Bronchial epithelial cell (primary cell): ENCODE measurements around the gene MAGI2. TPM values are rescaled to one million over a fixed set of nuclear protein-coding genes. Genes with fewer than 3 reads are reported as not detected.

Experiments used
- DNase-seq: peaks from one replicate; pipeline ENCODE4 v3.0.0-alpha.2; 2010; ENCODE audit warnings: low read depth
- FAIRE-seq: peaks from 2 replicates; lab custom pipeline; 2011; peaks lifted over from hg19 to GRCh38; lab: Jason Lieb, UNC
- H3K27me3 ChIP-seq: 2 replicates; pipeline ENCODE4 v1.5.1; 2011; ENCODE audit warnings: low read length; ENCODE audit not compliant: control insufficient read depth, insufficient read depth
- H3K36me3 ChIP-seq: 2 replicates; pipeline ENCODE4 v1.5.1; 2011; ENCODE audit warnings: low read length; ENCODE audit not compliant: control insufficient read depth, insufficient read depth
- H3K4me3 ChIP-seq: 2 replicates; pipeline ENCODE4 v1.5.1; 2011; ENCODE audit warnings: mild to moderate bottlenecking, low read depth, low read length, control low read depth
- CTCF ChIP-seq: IDR thresholded peaks from 2 replicates; pipeline ENCODE4 v1.5.1; 2011; ENCODE audit warnings: mild to moderate bottlenecking, moderate library complexity, low read length, control low read depth, inconsistent platforms; ENCODE audit not compliant: insufficient read depth, severe bottlenecking
- total RNA-seq: library from RNA; depleted of rRNA; stranded (reverse); fragments of >200 nt; gene quantifications from 2 replicates; pipeline ENCODE4 v1.2.1, GENCODE V29; 2014

Gene MAGI2
- total RNA-seq, 1 donor from 2014 or later = 2.6 TPM

GRCh38 chr7:79304711-79305110 lies 148.8 kb downstream of the MAGI2 start:
- Histone ChIP-seq H3K27me3 (no peaks in the 10 kb centered on the region), H3K4me3 (no peak overlapping the region), H3K36me3 (no peaks in the 10 kb centered on the region)
- FAIRE-seq = no peak
- no peak for DNase-seq
- TF ChIP-seq CTCF = no peak

- Histone ChIP-seq H3K27me3 (no peaks in the 10 kb centered on the region), H3K4me3 (no peak overlapping the region), H3K36me3 (no peaks in the 10 kb centered on the region)
- no peak for TF ChIP-seq CTCF
- no peak for FAIRE-seq
- no peak for DNase-seq
Observed at GRCh38 chr7:79302293-79302692, 151.2 kb downstream of the MAGI2 start.

- no peak for TF ChIP-seq CTCF
- H3K4me3 ChIP-seq = no peak overlapping the region
- FAIRE-seq (no peak), DNase-seq (no peak)
- H3K36me3 ChIP-seq = no peaks in the 10 kb centered on the region
- H3K27me3 ChIP-seq = no peaks in the 10 kb centered on the region
Observed at GRCh38 chr7:79301419-79301818, 152.0 kb downstream of the MAGI2 start.

- DNase-seq (no peak), FAIRE-seq (no peak)
- no peak for TF ChIP-seq CTCF
- H3K27me3 ChIP-seq = no peaks in the 10 kb centered on the region
- H3K36me3 ChIP-seq = no peaks in the 10 kb centered on the region
- no peak overlapping the region for H3K4me3 ChIP-seq
Observed at GRCh38 chr7:79300573-79300972, 152.9 kb downstream of the MAGI2 start.

- FAIRE-seq = no peak
- DNase-seq = peak; percentile 71
- peak; percentile 57 for TF ChIP-seq CTCF
- Histone ChIP-seq H3K27me3 (no peaks in the 10 kb centered on the region), H3K36me3 (no peaks in the 10 kb centered on the region), H3K4me3 (no peak overlapping the region)
Observed at GRCh38 chr7:79298145-79298760, 155.2 kb downstream of the MAGI2 start.
